Measurements from ENCODE around the gene SP3.

Gene SP3

GRCh38 chr2:174009488-174010223, 44.5 kb upstream of the SP3 start:
- TF ChIP-seq CTCF (conservative IDR thresholded peaks at IDR 0.05), result no peak
- H3K27ac ChIP-seq, result no peak overlapping the region

DNA sequence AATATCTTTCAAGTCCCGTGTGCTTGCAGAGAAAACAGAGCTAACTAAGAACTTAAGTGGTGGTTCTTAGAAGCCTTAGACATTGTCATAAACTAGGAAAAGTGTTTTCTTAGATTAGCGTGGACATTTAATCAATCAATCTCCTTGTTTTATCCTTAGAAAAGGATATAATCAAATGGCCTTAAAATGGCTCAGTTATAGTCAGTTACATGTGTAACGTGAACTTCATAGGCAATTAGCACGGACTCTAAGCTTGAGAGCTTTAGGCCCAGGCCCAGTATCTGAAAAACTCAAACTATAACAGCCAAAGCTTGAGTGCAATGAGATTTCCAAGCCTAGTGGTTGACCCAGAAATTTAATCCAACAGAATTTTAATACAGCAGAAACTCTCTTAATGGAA, 43.5 kb upstream of the SP3 start:
- TF ChIP-seq CTCF (conservative IDR thresholded peaks at IDR 0.05), result no peak
- H3K27ac ChIP-seq, result no peak overlapping the region

GRCh38 chr2:174007010-174007409, 41.8 kb upstream of the SP3 start:
- no peak overlapping the region for H3K27ac ChIP-seq
- no peak for TF ChIP-seq CTCF (conservative IDR thresholded peaks at IDR 0.05)

GRCh38 chr2:174005801-174006419, 40.7 kb upstream of the SP3 start:
- no peak overlapping the region for H3K27ac ChIP-seq
- TF ChIP-seq CTCF (conservative IDR thresholded peaks at IDR 0.05), result no peak

DNA sequence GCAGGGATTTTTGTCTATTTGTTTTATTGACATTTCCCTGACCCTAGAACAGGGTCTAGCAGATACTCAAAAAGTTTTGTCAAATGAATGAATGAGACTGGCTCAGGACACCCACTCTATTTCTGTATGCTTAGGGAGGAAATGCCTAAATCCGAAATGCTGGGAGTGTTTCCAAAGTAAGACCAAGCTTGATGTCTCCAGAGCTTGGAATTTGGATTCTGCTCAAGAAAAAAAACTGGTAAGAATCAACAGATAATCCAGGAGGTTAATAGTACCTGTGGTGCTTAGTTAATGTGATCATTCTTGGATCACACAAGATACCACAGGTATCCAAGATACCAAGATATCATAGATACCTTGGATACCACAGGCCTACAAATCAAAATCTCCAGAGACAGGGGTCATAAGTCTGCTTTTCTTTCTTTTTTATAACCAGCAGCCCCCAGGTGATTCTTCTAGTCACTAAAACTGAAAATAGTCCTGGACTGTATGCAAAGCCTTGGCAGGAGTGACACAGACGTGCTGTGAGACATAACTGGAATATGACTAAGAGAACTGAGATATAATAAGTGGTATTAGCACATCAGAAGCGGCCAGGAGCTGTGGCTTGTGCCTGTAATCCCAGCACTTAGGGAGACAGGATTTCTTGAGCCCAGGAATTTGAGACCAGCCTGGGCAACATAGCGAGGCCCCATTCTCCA, 39.9 kb upstream of the SP3 start:
- no peak overlapping the region for H3K27ac ChIP-seq
- no peak for TF ChIP-seq CTCF (conservative IDR thresholded peaks at IDR 0.05)

DNA sequence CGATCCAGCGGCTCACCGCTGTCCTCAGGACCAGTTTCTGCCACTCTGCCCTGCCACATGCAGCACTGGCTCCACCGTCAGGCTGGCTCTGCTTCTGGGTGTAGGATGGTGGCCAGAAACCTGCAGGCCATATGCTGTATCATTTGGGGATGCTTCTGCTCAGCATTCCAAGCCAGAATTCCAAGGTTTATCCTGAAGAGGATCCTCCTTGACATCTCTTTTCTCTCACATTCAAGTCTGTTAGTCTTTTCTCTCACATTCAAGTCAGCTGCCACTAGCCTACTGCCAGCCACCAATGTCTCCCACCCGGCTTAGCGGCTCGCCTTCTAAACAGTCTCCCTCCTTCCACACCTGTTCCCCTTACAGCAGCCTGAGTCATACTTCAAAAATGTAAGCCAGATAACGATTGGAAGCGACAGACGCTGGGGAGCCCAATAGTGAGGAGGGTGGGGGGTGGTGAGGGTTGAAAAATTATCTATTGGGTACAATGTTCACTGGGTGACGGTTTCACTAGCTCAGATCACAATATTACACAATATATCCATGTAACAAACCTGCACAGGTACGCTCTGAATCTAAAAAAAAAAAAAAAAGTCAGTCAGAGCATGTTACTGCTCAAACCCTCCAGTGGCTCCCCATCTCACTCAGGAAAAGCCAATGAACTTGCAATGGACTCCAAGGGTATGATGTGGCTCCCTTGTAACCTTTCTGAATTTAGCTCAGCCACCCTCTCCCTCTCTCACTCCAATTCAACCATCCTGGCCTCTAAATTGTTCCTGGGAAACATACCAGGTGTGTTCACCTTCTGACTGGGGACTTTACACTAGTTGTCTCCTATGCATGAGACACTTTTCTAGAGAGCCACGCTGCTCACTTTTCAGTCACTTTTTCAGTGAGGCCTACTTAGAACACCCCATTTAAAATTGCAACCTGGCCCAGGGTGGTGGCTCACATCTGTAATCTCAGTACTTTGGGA, 38.8 kb upstream of the SP3 start:
- TF ChIP-seq CTCF (conservative IDR thresholded peaks at IDR 0.05), result peak; percentile 40; the same call in 1 of the 2 replicates
- no peak overlapping the region for H3K27ac ChIP-seq
